Activated T-cell treated with anti-CD3 and anti-CD28 coated beads for 4 hours (primary cell): ENCODE measurements around the gene PRSS27.
A peak's percentile ranks its signal among the peaks of the same experiment; 100 is the strongest.
"Not testable (repeated sequence)": the region's sequence is repeated elsewhere in the genome, so short reads cannot be mapped to it uniquely, and the experiment has no call there.

Experiments
- DNase-seq: peaks from one replicate; pipeline ENCODE4 v3.0.0-alpha.2; 2020

The PRSS27 gene

DNA sequence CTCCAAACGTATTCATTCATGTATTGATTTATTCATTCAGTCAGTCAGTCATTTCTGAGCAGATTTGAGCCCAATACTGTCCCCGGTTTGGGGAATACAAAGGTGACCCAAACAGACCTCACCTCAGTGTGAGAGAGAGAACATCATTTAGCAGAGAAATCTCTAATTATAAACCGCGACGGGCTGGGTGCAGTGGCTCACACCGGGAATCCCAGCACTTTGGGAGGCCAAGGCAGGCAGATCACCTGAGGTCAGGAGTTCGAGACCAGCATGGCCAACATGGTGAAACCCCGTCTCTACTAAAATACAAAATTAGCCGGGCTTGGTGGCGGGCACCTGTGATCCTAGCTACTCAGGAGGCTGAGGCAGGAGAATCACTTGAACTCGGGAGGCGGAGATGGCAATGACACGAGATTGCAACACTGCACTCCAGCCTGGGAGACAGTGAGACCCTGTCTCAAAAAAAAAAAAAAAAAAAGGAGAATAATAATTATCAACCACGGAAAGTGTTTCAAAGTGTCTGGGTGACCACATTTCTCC, 1.7 kb upstream of the PRSS27 start:
- DNase-seq: not testable (repeated sequence)

DNA sequence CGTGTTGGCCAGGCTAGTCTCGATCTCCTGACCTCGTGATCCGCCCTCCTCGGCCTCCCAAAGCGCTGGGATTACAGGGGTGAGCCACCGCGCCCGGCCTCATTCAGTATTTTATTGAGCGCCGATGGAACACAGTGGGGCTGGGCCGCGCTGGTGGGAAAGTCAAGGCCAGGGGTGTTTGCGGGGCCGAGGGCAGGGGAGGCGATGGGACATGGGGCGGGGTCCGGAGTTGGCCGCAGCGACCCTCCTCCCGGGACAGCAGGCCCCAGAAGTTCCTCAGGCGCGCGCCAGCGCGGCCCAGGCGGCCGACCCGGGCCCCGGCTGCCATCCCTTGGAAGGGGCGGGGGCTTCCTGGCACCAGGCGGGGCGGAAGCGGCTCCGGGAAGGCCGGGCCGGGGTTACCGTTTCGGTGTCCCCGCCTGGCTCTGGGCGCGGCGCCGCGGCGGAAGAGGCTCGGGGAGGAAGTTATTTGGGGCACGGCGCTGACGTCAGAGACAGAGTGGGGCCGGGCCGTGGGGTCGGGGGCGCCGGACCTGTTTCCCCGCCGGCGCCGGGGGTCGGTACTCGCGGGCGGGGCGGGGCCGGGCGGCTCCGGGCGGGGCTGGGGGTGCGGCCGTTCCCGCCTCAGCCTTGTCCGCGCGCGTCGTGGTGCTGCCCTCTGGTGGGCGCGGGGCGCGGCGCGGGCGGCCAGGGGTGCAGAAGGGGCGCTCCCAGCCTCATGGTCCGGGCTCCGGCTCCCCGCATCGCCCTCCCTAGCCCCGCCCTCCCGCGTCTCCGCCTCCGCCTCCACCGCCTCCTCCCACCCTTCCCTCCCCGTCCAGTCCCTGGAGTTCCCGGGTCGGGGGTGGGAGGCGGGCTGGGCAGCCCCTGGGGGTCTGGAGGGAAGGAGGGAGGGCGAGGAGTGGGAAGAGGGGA, 952 bp upstream of the PRSS27 start:
- DNase-seq: peak; percentile 67

DNA sequence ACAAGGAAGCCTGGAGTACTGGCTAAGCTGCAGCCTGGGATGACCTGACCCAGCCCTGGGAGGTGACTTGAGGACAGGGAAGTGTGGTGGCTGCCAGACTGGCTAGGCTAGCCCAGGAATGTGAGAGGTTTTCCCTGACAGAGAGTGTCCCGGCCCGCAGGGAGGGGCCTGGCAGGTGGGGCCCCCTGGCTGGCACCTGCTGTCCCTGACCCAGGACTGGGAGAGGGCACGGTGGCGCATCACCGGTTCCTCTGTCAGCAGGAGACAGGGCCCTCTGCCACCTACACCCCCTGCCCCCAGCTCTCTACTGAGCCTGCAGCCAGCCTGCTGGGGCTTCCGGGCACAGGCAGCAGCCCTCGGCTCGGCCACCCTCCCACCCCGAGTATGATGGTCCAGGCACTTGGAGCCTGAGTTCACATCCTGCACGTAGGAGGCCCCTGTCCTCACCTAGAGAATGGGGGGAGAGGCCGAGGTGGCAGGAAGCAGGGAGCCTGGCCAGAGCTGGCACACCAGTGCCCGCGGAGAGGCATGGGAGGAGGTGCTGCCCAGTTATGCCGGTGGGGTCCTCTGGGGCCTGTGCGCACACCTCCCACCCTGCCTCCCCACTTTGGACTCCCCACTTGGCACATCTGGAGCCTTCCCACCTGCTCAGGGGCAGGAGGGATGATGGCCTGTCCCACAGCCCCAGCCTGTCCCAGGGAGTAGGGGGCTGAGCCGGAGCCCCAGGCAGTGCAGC, 528 bp downstream of the PRSS27 start:
- DNase-seq: no peak

DNA sequence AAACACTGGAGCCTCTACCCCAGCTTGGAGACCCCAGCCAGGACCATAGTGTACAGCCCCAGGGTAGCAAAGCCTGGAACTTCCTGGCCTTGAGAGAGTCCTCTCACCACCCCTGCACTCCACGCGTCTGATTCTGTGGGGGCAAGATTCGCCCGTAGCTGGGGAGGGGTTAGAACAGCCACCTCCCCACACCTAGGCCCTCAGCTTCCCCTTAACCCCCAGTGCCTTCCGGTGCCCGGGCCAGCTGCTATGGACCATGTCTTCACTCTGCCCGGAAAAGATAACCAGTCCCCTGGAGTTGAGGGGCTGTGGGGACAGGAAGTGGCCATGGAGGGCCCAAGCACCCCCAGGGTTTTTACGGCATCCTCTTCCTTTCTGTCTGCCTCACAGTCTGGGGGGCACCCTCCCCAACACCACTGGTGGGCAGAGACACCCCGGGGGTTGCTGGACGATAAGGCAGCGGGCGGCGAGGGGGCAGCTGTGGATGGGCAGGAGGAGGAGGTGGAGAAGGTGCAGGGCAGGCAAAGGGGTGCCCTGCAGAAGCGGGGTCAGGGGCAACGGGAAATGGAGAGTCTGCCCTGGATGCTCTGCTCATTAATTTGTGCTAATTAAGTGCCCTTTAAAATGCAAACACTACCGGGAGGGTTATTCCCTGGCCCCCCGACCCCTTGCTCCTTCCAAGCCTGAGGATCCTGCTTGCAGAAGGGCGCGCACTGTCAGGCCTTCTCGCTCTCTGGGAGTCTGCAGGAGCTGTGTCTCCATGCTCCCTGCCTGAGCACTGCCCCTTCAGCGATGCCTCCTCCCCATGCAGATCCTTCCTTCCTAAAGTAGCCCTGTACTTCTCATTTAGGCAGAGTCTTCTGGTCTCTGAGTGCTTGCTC, 2.4 kb downstream of the PRSS27 start:
- DNase-seq: no peak

DNA sequence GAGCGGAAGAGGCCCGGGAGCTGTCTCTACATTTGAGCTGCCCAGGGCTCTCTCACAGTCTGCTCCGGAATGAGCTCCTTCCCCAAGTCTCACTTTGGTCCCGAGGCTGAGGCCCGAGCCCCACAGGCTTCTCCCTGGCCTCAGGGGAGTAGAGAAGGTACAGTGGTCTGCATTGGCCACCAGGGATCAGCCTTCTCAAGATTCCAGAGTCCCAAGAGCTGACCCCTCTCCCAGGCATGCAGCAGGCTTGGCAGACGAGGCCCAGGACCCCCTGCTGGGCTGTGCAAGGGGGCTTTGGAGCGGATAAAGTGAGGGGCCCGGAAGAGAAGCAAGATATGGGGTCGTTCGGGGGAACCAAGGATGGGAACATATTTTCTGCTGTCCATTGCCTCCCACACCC, 3.1 kb downstream of the PRSS27 start:
- no peak for DNase-seq

DNA sequence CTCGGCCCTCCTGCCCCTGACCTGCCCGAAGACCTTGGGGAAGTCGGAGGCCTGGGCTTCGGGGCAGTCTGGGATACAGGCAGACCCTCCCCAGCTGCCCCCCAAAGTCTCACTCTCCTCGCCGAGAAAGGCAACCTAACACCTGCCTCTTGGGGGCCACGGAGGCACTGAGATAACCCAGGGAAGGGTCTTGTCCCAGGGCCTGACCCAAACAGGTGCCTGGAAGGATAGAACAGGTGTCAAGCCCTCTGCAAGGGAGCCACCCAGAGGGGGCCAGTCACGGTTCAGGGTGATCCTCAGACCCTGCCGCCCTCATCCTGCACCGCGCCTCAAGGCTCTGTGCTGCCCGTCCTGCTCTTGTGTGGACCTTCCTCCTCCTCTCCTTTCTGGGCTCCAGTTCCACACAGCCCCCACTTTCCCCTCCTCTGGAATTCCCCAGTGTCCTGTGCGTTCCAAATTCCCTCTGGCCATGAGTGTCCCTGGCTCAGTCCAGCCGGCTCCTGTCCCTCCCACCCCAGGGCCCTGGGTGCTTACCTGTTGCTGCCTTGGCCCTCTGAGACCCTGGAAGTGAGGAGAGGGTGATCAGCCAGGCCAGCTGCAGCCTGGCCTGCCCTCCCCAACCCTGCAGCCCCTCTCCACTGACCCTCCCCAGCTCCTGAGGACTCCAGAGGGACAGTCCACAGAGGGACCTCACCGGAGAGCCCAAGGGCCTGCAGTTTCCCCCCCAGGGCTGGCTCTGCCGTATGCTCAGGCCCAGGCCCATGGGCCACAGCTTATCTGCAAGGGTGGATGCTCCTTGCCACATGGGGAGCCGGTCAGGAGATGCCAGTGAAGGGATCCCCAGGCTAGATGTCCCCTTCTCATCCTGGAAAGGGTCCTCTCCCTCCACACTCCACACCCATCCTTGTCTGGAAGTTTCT, 3.8 kb downstream of the PRSS27 start:
- no peak for DNase-seq

DNA sequence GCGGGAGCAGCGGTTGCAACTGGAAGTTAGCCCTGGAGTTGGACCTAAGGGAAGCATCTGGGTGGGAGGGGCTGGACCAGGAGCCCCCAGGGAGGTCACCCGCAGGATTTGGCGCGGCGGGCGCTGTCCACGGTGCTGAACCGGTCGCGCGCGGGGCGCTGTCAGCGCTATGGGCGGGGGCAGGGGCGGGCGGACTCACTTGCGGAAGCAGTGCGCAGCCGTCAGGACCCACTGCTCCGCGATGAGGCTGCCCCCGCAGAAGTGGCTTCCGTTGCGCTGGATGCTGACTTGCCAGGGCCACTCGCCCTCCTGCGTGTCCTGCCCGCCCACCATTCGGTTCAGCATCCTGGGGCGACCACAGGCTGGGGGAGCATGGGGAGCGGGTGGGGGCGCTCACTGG, 4.5 kb downstream of the PRSS27 start:
- peak; percentile 71 for DNase-seq

DNA sequence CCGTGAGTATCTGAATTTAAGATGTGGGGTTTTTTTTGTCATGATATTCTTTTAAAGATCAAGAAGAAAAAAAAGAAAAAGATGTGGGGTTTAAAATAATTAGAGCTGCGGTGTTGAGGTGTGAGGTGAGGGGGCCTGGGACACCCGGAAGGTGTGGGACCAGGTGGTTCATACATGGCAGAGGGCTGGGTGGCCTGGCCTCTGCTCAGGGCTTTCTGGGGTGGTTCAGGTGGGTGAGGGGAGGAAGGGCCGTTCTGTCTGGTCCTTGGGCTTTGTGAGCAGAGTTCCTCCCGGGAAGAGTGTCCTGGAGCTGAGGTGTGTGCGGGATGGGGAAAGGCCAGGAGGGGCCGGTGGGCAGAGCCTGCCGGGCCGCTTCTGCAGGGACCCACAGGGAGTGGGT, 5.0 kb downstream of the PRSS27 start:
- no peak for DNase-seq

DNA sequence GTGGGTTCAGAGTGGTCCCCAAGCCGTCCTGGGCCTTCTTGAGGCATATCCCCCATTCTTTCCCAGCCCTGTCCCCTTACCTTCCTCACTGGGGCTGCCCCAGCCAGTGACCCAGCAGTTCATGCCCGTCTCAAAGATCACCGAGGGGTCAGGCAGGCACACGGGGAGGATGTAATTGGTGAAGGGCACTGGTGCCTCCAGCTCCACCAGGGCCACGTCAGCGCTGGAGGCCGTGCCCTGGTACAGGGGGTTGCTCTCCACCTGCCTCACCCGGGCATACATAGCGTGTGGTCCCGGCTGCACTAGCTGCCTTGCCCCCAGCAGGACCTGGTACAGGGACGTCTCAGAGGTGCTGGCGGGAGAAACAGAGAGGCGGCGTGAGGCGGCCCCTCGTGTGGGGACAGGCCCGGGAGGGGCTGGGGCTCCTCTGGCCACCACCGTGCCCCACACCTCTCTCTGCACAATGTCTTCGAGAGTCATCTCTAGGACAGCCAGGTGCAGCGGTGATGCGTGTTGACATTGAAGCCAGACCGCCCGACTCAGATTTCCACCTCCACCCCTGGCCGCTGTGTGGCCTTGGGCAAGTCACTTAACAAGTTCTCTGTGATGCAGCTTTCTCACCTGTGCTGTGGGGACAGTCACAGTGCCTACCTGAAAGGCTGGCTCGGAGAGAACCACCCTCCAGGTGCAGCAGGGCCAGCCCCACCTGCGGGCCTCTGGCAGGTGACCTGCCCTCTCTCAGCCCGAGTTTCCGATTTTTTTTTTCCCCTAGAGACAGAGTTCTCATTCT, 5.8 kb downstream of the PRSS27 start:
- no peak for DNase-seq

DNA sequence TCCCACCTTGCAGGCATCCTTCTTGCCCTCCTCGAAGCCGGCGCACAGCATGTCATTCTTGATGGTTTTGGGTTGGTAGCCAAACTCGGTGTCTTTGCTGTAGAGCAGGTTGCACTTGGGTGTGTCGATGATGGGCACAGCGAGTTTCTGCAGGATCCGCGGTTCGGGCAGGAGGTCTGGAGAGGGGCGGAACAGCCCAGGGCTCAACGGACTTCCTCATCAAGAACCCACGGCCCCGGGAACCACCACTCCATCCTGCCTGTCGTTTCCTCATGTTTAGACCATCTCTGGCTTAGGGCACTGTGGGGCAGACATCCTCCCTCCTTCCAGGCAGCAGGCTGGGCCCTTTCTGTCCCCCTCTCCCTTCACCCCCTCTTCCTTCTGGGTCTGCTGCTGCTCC, 6.5 kb downstream of the PRSS27 start:
- no peak for DNase-seq

DNA sequence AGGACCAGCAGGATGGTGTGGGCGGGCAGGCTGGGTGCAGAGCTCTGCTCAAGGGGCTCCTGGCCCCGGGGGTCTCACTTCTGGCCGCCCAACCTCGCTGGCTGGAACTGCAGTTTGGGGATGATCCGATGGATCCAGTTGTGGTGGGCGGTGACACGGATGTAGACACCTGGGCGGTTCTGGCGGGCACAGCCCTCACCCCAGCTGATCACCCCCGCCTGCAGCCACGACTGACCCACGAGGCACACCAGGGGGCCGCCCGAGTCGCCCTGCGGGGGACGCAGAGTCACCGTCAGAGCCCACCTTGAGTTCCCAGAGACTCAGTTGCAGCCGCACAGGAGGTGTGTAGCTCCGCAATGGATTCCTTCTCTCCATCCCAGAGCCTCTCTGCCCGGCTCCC, 7.5 kb downstream of the PRSS27 start:
- no peak for DNase-seq

DNA sequence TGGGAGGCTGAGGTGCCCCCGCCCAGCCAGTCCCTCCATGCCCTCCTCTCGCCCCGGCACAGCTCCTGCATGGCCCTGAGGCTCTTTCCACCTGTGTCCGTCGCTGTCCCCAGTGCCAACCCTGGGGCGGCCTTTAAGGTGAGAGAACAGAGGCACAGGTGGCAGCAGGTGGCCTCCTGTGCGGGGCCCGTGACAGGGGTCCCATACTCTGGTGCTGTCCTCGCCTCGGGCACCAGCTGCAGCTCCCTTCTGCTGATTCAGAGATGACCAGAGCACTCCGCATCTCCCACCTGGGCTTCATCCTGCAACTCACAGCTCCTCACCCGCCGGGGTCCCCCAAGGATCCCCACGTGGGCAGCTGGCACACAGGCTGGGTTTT, 8.0 kb downstream of the PRSS27 start:
- no peak for DNase-seq

DNA sequence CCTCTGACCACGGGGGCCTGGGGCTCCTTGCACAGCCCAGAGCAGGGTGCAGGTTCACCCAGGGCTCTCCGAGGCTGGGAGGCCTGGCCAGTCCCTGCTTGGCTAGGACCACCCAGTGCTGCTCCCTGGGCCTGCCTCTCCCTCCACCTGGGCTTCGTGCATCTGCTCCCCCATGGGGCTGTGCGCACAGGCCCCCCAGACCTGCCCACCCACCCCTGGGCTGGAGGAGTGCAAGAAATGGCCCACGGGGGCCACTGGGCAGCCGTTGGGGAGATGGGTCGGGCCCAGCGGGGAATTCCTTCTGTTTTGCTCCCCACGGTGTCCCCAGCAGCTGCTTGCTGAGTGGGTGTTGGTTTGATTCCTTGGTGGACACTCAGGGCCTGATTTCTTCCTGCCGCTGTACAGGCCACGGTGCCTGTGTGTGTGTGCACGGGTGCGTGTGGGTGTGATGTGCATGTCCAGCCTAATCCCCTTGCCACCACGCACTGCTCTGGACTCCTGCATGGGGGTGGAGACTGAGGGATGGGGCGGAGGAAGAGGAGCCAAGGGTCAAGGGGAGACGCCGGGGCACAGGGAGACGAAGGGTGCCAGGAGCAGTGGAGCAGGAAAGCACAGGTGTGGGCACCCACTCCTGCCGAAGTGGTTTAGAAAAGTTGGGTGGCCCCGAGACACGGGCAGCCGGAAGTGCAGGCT, 8.5 kb downstream of the PRSS27 start:
- DNase-seq: no peak

DNA sequence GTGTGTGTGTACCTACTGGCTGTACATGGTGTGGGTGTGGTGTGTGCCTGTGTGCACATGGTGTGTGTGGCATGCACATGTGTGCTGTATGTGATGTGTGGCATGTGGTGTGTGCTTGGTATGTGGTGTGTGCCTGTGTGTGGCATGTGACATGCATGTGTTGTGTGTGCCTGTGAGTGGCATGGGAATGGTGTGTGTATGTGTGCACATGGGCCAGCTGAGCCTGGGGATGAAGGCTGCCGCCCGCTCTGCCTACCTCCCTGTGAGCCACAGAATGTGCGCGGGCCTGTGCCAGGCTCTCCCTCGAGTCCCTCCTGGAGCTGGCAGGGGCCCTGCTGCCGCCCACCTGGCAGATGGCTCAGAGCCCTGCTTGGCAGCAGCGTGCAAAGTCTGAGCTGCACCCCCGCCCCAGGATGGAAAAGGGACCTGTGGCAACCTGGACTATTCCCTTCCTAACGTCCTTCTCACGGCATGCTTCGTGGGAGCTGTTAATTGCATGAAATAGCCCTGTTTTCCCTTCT, 9.3 kb downstream of the PRSS27 start:
- no peak for DNase-seq

DNA sequence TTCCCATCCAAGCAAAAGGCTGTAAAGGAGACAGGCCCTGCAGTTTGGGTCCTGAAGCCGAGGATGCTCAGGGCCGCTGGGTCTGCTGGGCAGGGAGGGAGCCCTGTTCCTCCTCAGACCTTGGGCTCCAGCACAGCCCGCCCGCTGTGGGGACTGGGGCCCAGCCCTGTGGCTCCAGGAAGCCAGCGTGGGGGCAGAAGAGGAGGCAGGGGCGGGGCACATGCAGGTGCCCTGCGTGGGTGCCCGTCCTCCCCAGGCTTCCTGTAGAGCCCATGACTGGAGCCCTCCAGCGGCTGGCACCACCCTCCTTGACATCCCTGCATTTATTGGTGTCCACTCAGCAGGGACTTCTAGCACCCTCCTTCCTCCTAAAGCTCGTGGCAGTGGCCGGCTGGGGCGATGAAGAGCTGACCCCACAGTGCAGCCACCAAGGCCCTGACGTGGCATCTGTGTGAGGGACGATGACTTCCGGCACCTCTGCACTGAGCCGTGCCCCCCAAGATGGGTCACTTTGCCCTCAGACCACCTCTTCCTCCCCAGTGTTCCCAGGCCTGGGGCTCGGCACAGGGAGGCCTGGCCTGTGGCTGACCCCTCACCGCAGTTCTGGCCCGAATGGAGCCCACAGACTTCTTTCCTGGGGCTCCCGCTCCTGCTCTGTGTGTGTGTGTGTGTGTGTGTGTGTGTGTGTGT, 9.9 kb downstream of the PRSS27 start:
- DNase-seq: no peak

DNA sequence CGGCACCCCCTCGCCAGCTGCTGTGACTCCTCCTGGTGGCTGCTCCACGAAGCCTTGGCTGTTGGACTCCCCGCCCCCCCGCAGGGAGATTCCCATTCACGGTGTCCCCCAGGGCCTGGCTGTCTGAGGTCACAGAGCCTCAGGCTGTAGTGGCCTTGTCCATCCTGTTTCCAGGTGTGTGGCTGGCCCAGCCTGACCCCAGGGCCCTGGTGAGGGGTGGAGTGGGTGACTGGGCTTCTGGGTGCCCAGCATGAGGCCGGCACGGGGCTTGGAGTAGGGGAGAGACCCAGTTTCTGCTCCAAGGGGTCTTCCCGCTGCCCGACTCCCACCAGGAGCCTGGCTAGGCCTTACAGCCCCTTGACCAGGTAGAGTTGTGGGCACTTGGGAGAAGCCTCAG, 10.4 kb downstream of the PRSS27 start:
- no peak for DNase-seq

DNA sequence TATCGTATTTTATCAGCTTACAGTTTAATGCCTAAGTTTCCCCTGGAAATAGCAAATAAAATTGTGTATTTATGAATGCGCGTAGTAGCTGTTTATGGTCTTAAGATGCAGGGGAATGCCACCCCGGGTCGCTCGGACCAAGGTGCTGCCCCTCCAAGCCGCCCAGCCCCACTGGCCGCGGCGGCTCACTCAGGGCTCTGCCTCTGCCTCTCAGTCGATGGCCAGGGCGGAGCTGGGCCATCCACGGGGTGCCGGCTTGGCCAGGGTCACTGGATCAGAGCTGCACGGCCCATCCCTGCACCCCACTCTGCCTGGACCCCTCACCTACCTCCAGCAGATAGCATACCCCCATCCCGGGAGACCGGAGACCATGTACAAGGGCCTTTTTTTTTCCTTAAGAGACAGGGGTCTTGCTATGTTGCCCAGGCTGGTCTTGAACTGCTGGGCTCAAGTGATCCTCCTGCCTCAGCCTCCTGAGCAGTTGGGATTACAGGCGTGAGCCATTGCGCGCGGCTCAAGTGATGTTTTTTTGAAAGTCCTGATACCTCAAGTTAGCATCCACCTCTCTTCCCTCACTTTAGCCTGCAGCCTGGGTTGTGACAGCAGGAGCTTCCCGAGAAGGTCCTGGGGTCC, 11.0 kb downstream of the PRSS27 start:
- DNase-seq: no peak

DNA sequence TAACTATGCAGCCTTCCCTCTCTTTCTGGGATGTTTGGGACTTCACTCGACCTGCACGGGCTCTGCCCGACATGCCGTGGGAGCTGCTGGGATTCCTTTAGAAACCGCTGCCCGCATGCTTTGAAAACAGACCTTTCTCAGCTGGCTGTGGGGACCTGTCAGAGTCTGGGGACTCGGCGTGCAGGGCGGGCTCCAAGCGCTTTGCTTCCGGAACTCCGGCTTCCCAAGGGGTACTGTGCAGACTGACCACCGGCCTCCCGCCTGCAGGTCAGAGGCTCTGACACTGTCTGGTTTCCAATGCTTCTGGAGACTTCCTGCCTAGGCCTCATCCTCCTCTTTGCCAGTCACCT, 11.8 kb downstream of the PRSS27 start:
- no peak for DNase-seq
